ENCODE data around the gene STARD3.

GRCh38 chr17:39596543-39597267 is 40.2 kb upstream of the STARD3 start:
- TF ChIP-seq CTCF (IDR thresholded peaks at IDR 0.05 in 8 of 11, conservative IDR thresholded peaks at IDR 0.05 in 3 of 11) (no peak), POLR2AphosphoS5 (IDR thresholded peaks at IDR 0.05) (no peak), POLR2A (IDR thresholded peaks at IDR 0.05) (no peak)

Measured in spleen (tissue), 7 donors.